SIG-M5 (cell line): ENCODE measurements around the gene JUP.
"Not testable (repeated sequence)": the region's sequence is repeated elsewhere in the genome, so short reads cannot be mapped to it uniquely, and the experiment has no call there.

Experiments used
- DNase-seq: peaks from one replicate; lab custom pipeline; 2025; lab: John Stamatoyannopoulos, UW

Gene JUP

GRCh38 chr17:41781404-41782110, 5.0 kb downstream of the JUP start:
- DNase-seq, result no peak

GRCh38 chr17:41779954-41780353, 6.6 kb downstream of the JUP start:
- DNase-seq, result no peak

- no peak for DNase-seq
These were observed 8.8 kb downstream of the JUP start for GRCh38 chr17:41777574-41778188.

GRCh38 chr17:41777157-41777573, 9.3 kb downstream of the JUP start:
- no peak for DNase-seq

GRCh38 chr17:41776262-41776900, 10.1 kb downstream of the JUP start:
- DNase-seq, result not testable (repeated sequence)

- no peak for DNase-seq
These were observed 10.9 kb downstream of the JUP start for GRCh38 chr17:41775394-41776226.

GRCh38 chr17:41773731-41774193, 12.7 kb downstream of the JUP start:
- DNase-seq, result no peak

- no peak for DNase-seq
These were observed 13.3 kb downstream of the JUP start for GRCh38 chr17:41773190-41773588.

GRCh38 chr17:41772586-41773189, 13.8 kb downstream of the JUP start:
- no peak for DNase-seq

GRCh38 chr17:41772218-41772585, 14.3 kb downstream of the JUP start:
- DNase-seq, result no peak

- no peak for DNase-seq
These were observed 14.9 kb downstream of the JUP start for GRCh38 chr17:41771389-41772206.

- no peak for DNase-seq
These were observed 16.5 kb downstream of the JUP start for GRCh38 chr17:41769985-41770384.

GRCh38 chr17:41769346-41769862, 17.1 kb downstream of the JUP start:
- DNase-seq, result no peak

- DNase-seq, result no peak
These were observed 17.7 kb downstream of the JUP start for GRCh38 chr17:41768682-41769288.

GRCh38 chr17:41767324-41768042, 19.0 kb downstream of the JUP start:
- no peak for DNase-seq

- no peak for DNase-seq
These were observed 20.4 kb downstream of the JUP start for GRCh38 chr17:41766135-41766534.

GRCh38 chr17:41763327-41763726, 23.2 kb downstream of the JUP start:
- DNase-seq, result no peak

- DNase-seq, result no peak
These were observed 23.7 kb downstream of the JUP start for GRCh38 chr17:41762841-41763240.

GRCh38 chr17:41762391-41762790, 24.1 kb downstream of the JUP start:
- no peak for DNase-seq

- DNase-seq, result no peak
These were observed 25.6 kb downstream of the JUP start for GRCh38 chr17:41760878-41761277.
